Ovary (tissue), 3 donors: ENCODE data around the gene PTPRK.

Experiments used
- CTCF ChIP-seq, 3 donors: fragments of 450-650 bp in 2 of 3; fragments of 200-600 bp in 1 of 3; IDR thresholded peaks; one replicate each; pipeline versions ENCODE4 v1.5.1 to v1.8.0; 2016 to 2022; ENCODE audit warnings: antibody characterized with exemption in 3 of 3, mild to moderate bottlenecking in 1 of 3
- EP300 ChIP-seq: sonication (generic); formaldehyde crosslinking; IDR thresholded peaks from one replicate; pipeline ENCODE4 v1.6.1; 2017; ENCODE audit warnings: antibody characterized with exemption
- POLR2A ChIP-seq: fragments of 450-650 bp; IDR thresholded peaks from one replicate; pipeline ENCODE4 v1.6.1; 2017; ENCODE audit warnings: antibody characterized with exemption, mild to moderate bottlenecking, moderate library complexity
- donor health status: DM: no; HTN: no; CAD: no.

DNA sequence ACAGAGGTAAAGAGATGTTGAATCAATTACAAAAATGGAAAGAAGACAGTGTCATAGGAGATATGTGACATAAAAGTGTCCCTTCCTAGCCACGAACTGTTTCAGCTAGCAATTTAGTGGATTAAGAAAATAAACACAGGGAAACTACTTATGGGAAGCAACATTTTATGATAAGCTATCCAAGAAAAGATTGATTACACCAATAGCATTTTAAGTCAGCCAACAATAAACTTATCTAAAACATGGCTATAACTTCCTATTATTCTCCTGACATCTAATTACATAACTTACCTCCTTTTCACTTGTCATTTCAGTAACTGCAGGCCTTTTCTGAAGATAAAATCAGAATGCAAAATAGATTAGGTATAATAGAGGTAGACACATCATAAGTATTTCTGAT is 111.4 kb downstream of the PTPRK start:
- TF ChIP-seq CTCF (IDR thresholded peaks at IDR 0.05), result no peak
- TF ChIP-seq POLR2A, result no peak
- no peak for TF ChIP-seq EP300
